ENCODE measurements around the gene LNPEP.

GRCh38 chr5:97071101-97071500 lies 135.2 kb downstream of the LNPEP start:
- TF ChIP-seq, protein P1, sequence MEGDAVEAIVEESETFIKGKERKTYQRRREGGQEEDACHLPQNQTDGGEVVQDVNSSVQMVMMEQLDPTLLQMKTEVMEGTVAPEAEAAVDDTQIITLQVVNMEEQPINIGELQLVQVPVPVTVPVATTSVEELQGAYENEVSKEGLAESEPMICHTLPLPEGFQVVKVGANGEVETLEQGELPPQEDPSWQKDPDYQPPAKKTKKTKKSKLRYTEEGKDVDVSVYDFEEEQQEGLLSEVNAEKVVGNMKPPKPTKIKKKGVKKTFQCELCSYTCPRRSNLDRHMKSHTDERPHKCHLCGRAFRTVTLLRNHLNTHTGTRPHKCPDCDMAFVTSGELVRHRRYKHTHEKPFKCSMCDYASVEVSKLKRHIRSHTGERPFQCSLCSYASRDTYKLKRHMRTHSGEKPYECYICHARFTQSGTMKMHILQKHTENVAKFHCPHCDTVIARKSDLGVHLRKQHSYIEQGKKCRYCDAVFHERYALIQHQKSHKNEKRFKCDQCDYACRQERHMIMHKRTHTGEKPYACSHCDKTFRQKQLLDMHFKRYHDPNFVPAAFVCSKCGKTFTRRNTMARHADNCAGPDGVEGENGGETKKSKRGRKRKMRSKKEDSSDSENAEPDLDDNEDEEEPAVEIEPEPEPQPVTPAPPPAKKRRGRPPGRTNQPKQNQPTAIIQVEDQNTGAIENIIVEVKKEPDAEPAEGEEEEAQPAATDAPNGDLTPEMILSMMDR (IDR thresholded peaks at IDR 0.05; ENCODE audit: insufficient read depth, low read depth, low read length) = no peak
- no peak for TF ChIP-seq EZH2 (IDR thresholded peaks at IDR 0.05; ENCODE audit: insufficient read depth, low read length)

All from astrocyte (in vitro differentiated cells and primary cell).